Thyroid gland (tissue), 4 donors: Measurements from ENCODE around the gene GLT1D1.

Source experiments
- CTCF ChIP-seq, 6 experiments: fragments of 200-600 bp in 3 of 6; fragments of 450-650 bp in 3 of 6; sonication (generic) in 3 of 6; IDR thresholded peaks; one replicate each; pipeline ENCODE4 v1.5.1; 2016 to 2019; ENCODE audit warnings: antibody characterized with exemption in 6 of 6, mild to moderate bottlenecking in 2 of 6, inconsistent platforms in 1 of 6, moderate library complexity in 1 of 6
- POLR2A ChIP-seq, 2 donors: fragments of 450-650 bp; IDR thresholded peaks; one replicate each; pipeline ENCODE4 v1.6.1; 2017; ENCODE audit warnings: antibody characterized with exemption in 2 of 2, mild to moderate bottlenecking in 2 of 2, moderate library complexity in 1 of 2

DNA sequence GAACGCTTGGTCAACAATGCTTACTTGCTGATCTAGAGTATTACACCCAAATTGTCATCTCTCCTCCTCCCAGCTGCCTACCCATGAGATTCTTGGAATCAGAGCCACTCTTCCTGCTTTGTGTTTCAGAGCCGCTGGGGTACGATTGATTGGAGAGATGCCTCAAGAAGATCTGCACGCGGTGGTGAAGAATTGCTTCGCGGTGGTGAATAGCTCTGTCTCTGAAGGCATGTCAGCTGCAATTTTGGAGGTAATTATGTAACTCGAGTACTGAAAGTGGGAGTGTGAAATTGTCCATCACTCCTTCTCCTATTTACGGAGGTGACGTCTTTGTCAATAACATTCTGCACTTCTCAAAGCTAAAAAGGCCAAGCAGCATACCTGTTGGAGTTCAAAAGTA lies 93.9 kb downstream of the GLT1D1 start:
- TF ChIP-seq CTCF (IDR thresholded peaks at IDR 0.05) (no peak), POLR2A (IDR thresholded peaks at IDR 0.05) (no peak)
